GM23338 (cell line): Measurements from ENCODE around the gene FERMT3. TPM values are rescaled to one million over a fixed set of nuclear protein-coding genes. Genes with fewer than 3 reads are reported as not detected.

ENCODE experiments used
- ATAC-seq: fragments of 200-7000 bp; cut with Tn5 transposase; 3 replicates; pipeline ENCODE4 v1.9.1; 2020
- DNase-seq: peaks from one replicate; pipeline ENCODE4 v3.0.0-alpha.2; 2015; ENCODE audit warnings: low spot score
- H2AFZ ChIP-seq: fragments of 200-600 bp; sonication (generic); 2 replicates; pipeline ENCODE4 v1.8.0; 2016; ENCODE audit warnings: antibody characterized with exemption, mild to moderate bottlenecking, moderate library complexity
- H3F3A ChIP-seq: fragments of 200-600 bp; sonication (generic); replicated peaks from 2 replicates; pipeline ENCODE4 v1.8.0; 2017; ENCODE audit warnings: antibody characterized with exemption, mixed run types, low read depth
- H3K27ac ChIP-seq: fragments of 200-600 bp; sonication (generic); 2 replicates; pipeline ENCODE4 v1.6.1; 2016; ENCODE audit warnings: low read depth
- H3K27me3 ChIP-seq: fragments of 200-600 bp; sonication (generic); 2 replicates; pipeline ENCODE4 v1.8.0; 2016; ENCODE audit warnings: mild to moderate bottlenecking, mixed run types, moderate library complexity; ENCODE audit not compliant: insufficient read depth
- H3K36me3 ChIP-seq: fragments of 200-600 bp; sonication (generic); 2 replicates; pipeline ENCODE4 v1.8.0; 2016; ENCODE audit warnings: mild to moderate bottlenecking; ENCODE audit not compliant: insufficient read depth
- H3K4me1 ChIP-seq: fragments of 200-600 bp; sonication (generic); 2 replicates; pipeline ENCODE4 v1.8.0; 2016; ENCODE audit warnings: mild to moderate bottlenecking, moderate library complexity; ENCODE audit not compliant: insufficient read depth
- H3K4me2 ChIP-seq: fragments of 200-600 bp; sonication (generic); 2 replicates; pipeline ENCODE4 v1.7.1; 2017; ENCODE audit warnings: mixed run types
- H3K4me3 ChIP-seq: fragments of 200-600 bp; sonication (generic); 2 replicates; pipeline ENCODE4 v1.6.1; 2016; ENCODE audit warnings: mixed run types
- H3K79me2 ChIP-seq: fragments of 200-600 bp; sonication (generic); replicated peaks from 2 replicates; pipeline ENCODE4 v1.8.0; 2017; ENCODE audit warnings: mild to moderate bottlenecking; ENCODE audit not compliant: insufficient read depth
- H3K9me2 ChIP-seq: fragments of 200-600 bp; sonication (generic); 2 replicates; pipeline ENCODE4 v1.8.0; 2017; ENCODE audit not compliant: insufficient read depth
- H4K20me1 ChIP-seq: fragments of 200-600 bp; sonication (generic); replicated peaks from 2 replicates; pipeline ENCODE4 v1.8.0; 2017; ENCODE audit warnings: mild to moderate bottlenecking; ENCODE audit not compliant: insufficient read depth
- H3K27ac Mint-ChIP-seq: 2 replicates; pipeline ENCODE4 v1.8.0; 2020; ENCODE audit warnings: inconsistent platforms, mild to moderate bottlenecking, moderate library complexity, mixed read lengths
- H3K27me3 Mint-ChIP-seq: 3 replicates; pipeline ENCODE4 v1.8.0; 2022; ENCODE audit warnings: low read depth, mild to moderate bottlenecking, moderate library complexity, mixed read lengths, inconsistent platforms; ENCODE audit not compliant: insufficient read depth, poor library complexity
- H3K36me3 Mint-ChIP-seq: 3 replicates; pipeline ENCODE4 v1.8.0; 2021; ENCODE audit warnings: low read depth, mild to moderate bottlenecking, inconsistent platforms, moderate library complexity, mixed read lengths
- H3K4me1 Mint-ChIP-seq: 3 replicates; pipeline ENCODE4 v1.8.0; 2020; ENCODE audit warnings: mild to moderate bottlenecking, inconsistent platforms, mixed read lengths
- H3K4me3 Mint-ChIP-seq: 3 replicates; pipeline ENCODE4 v1.8.0; 2021; ENCODE audit warnings: moderate library complexity, mild to moderate bottlenecking, inconsistent platforms, mixed read lengths
- H3K9me3 Mint-ChIP-seq: 3 replicates; pipeline ENCODE4 v1.8.0; 2020; ENCODE audit warnings: moderate library complexity, mild to moderate bottlenecking, inconsistent platforms, mixed read lengths
- CREB1 ChIP-seq: fragments of 250-450 bp; sonication (Bioruptor Pico); IDR thresholded peaks from 2 replicates; pipeline ENCODE4 v1.5.0; 2020; ENCODE audit warnings: low read depth, mild to moderate bottlenecking, moderate library complexity
- CTCF ChIP-seq, 2 experiments: fragments of 200-600 bp in 1 of 2; sonication (generic) in 1 of 2; conservative IDR thresholded peaks; 2 replicates each; pipeline versions ENCODE4 v1.5.1 to v1.6.1; 2016 to 2017; ENCODE audit warnings: antibody characterized with exemption in 2 of 2, low read depth in 2 of 2, mild to moderate bottlenecking in 2 of 2, moderate library complexity in 1 of 2
- ETS1 ChIP-seq: IDR thresholded peaks from 2 replicates; pipeline ENCODE4 v1.6.1; 2016; ENCODE audit warnings: antibody characterized with exemption
- EZH2 ChIP-seq: fragments of 200-600 bp; sonication (generic); IDR thresholded peaks from one replicate; pipeline ENCODE4 v1.8.0; 2017; ENCODE audit warnings: antibody characterized with exemption, mild to moderate bottlenecking, low read depth; ENCODE audit not compliant: unreplicated experiment
- EZH2phosphoT487 ChIP-seq: fragments of 200-600 bp; sonication (generic); IDR thresholded peaks from one replicate; pipeline ENCODE4 v1.8.1; 2018; ENCODE audit warnings: antibody characterized with exemption; ENCODE audit not compliant: unreplicated experiment
- JUNB ChIP-seq: IDR thresholded peaks from one replicate; pipeline ENCODE4 v1.6.1; 2016; ENCODE audit warnings: antibody characterized with exemption; ENCODE audit not compliant: unreplicated experiment
- POLR2AphosphoS5 ChIP-seq: IDR thresholded peaks from 2 replicates; pipeline ENCODE4 v1.6.1; 2016; ENCODE audit warnings: antibody characterized with exemption, low read depth
- REST ChIP-seq: IDR thresholded peaks from one replicate; pipeline ENCODE4 v1.6.1; 2018; ENCODE audit warnings: antibody characterized with exemption; ENCODE audit not compliant: unreplicated experiment
- STAT1 ChIP-seq: IDR thresholded peaks from one replicate; pipeline ENCODE4 v1.6.1; 2016; ENCODE audit warnings: antibody characterized with exemption; ENCODE audit not compliant: unreplicated experiment
- ZNF114 ChIP-seq: fragments of 250-450 bp; sonication (Bioruptor Pico); IDR thresholded peaks from 2 replicates; pipeline ENCODE4 v1.5.0; 2020; ENCODE audit warnings: mild to moderate bottlenecking, moderate library complexity
- ZNF331 ChIP-seq: fragments of 250-450 bp; sonication (Bioruptor Pico); IDR thresholded peaks from 2 replicates; pipeline ENCODE4 v1.5.0; 2020; ENCODE audit warnings: low read depth, mild to moderate bottlenecking, moderate library complexity
- polyA plus RNA-seq: library from polyadenylated mRNA; unstranded; fragments of >200 nt; fragmentation: Nextera tagmentation; extraction: Ambion mirVana; gene quantifications from 2 replicates; pipeline ENCODE4 v1.2.1, GENCODE V29; 2016
- total RNA-seq: library from RNA; depleted of rRNA; stranded (reverse); fragments of >200 nt; shearing (Covaris generic); gene quantifications from 2 replicates; pipeline ENCODE4 v1.2.3, GENCODE V29; 2014

FERMT3 gene
- total and polyA plus RNA-seq, 2 experiments from 2014 or later = 1.5 to 1.6 TPM

GRCh38 chr11:64251016-64251752, 44.7 kb downstream of the FERMT3 start, which contains the start of gene PLCB3:
TSS of gene PLCB3 (plus strand) at chr11:64251530. CDS start at chr11:64251650, 120 bp downstream.
- Mint-ChIP-seq H3K36me3 (peaks cover 13% of the 10 kb centered on the region), H3K9me3 (no peaks in the 10 kb centered on the region), H3K27ac (peak within 1 kb of the TSS; percentile 94), H3K4me1 (peaks cover 39% of the 10 kb centered on the region), H3K4me3 (peak within 1 kb of the TSS; percentile 92), H3K27me3 (peaks cover 28% of the 10 kb centered on the region)
- peak; percentile 11 for ATAC-seq
- no peaks in the 10 kb centered on the region for H3K27me3 ChIP-seq
- DNase-seq = peak; percentile 83
- H3K4me2 ChIP-seq = peak within 1 kb of the TSS; percentile 100
- H3K27ac ChIP-seq = peak within 1 kb of the TSS; percentile 96
- H3K4me1 ChIP-seq = peaks cover 32% of the 10 kb centered on the region
- TF ChIP-seq CTCF (conservative IDR thresholded peaks at IDR 0.05; ENCODE audit: low read depth in 2 of 2) (peak; percentile 52 to 68), EZH2phosphoT487 (no peak), CREB1 (CRISPR knock-in tag) (no peak), ZNF114 (CRISPR knock-in tag) (no peak), ETS1 (no peak), EZH2 (no peak), POLR2AphosphoS5 (no peak; the same call in 1 of the 2 replicates), ZNF331 (CRISPR knock-in tag) (no peak)
- H3F3A ChIP-seq = peaks cover 33% of the 10 kb centered on the region
- no peaks in the 10 kb centered on the region; the same call in none of the 2 replicates for H4K20me1 ChIP-seq
- H2AFZ ChIP-seq = no peak within 1 kb of the TSS; the same call in 1 of the 2 replicates
- H3K36me3 ChIP-seq = no peaks in the 10 kb centered on the region
- no peaks in the 10 kb centered on the region for H3K9me2 ChIP-seq
- H3K79me2 ChIP-seq = peaks cover 20% of the 10 kb centered on the region
- peak within 1 kb of the TSS; percentile 100 for H3K4me3 ChIP-seq

GRCh38 chr11:64251753-64252002, 45.2 kb downstream of the FERMT3 start:
- peaks cover 15% of the 10 kb centered on the region for H3K36me3 Mint-ChIP-seq
- DNase-seq = no peak
- peak overlapping the region; percentile 94 for H3K4me3 ChIP-seq
- no peaks in the 10 kb centered on the region; the same call in none of the 2 replicates for H4K20me1 ChIP-seq
- no peak overlapping the region for H3K27ac ChIP-seq
- H3K4me1 ChIP-seq = peaks cover 32% of the 10 kb centered on the region
- peak overlapping the region; percentile 69; the same call in 1 of the 2 replicates for H3K27ac Mint-ChIP-seq
- no peaks in the 10 kb centered on the region for H3K27me3 ChIP-seq
- peaks cover 33% of the 10 kb centered on the region for H3F3A ChIP-seq
- no peak overlapping the region for H2AFZ ChIP-seq
- peaks cover 19% of the 10 kb centered on the region for H3K79me2 ChIP-seq
- H3K27me3 Mint-ChIP-seq = peaks cover 28% of the 10 kb centered on the region
- peak overlapping the region; percentile 98 for H3K4me2 ChIP-seq
- H3K36me3 ChIP-seq = 0 out of 2 replicates have a peak, but pooled peaks cover 4% of the 10 kb centered on the region
- H3K9me3 Mint-ChIP-seq = no peaks in the 10 kb centered on the region
- no peak; the same call in 2 of the 3 replicates for ATAC-seq
- H3K4me1 Mint-ChIP-seq = peaks cover 39% of the 10 kb centered on the region
- no peaks in the 10 kb centered on the region for H3K9me2 ChIP-seq
- peak overlapping the region; percentile 92 for H3K4me3 Mint-ChIP-seq
- TF ChIP-seq STAT1 (no peak), REST (no peak), JUNB (no peak), EZH2 (no peak), ZNF114 (CRISPR knock-in tag) (no peak), CTCF (conservative IDR thresholded peaks at IDR 0.05; ENCODE audit: low read depth in 2 of 2) (no peak)
